Mucosa of descending colon (tissue), 3 donors: ENCODE results near the gene PSMD6. TPM values are rescaled to one million over a fixed set of nuclear protein-coding genes. Genes with fewer than 3 reads are reported as not detected.

ENCODE experiments used
- ATAC-seq: fragments of 200-7000 bp; cut with Tn5 transposase; one replicate; pipeline ENCODE4 v1.9.1; 2020; ENCODE audit warnings: mild to moderate bottlenecking, moderate library complexity
- DNase-seq, 3 donors: peaks; one replicate each; pipeline ENCODE4 v3.0.0-alpha.2; 2020
- H3K36me3 ChIP-seq: fragments of 200-600 bp; one replicate; pipeline ENCODE4 v1.8.0; 2021; ENCODE audit warnings: low read depth, mild to moderate bottlenecking
- H3K4me1 ChIP-seq: fragments of 200-600 bp; one replicate; pipeline ENCODE4 v1.8.0; 2021; ENCODE audit warnings: low read depth, mild to moderate bottlenecking
- H3K4me3 ChIP-seq: fragments of 200-600 bp; one replicate; pipeline ENCODE4 v1.8.0; 2021; ENCODE audit warnings: mild to moderate bottlenecking
- H3K9me3 ChIP-seq: fragments of 200-600 bp; one replicate; pipeline ENCODE4 v1.8.0; 2021; ENCODE audit warnings: mild to moderate bottlenecking
- CTCF ChIP-seq: fragments of 200-600 bp; IDR thresholded peaks from one replicate; pipeline ENCODE4 v1.8.0; 2022; ENCODE audit warnings: antibody characterized with exemption, mild to moderate bottlenecking
- intact Hi-C, 2 donors: fragments of 100-400 bp; cut with DNase I in 1 of 2; cut with micrococcal nuclease in 1 of 2; formaldehyde crosslinking; loops; one replicate each; pipeline versions ENCODE4 v1.11.0 to v1.11.1; 2022; cut with DNase I, micrococcal nuclease
- total RNA-seq, 3 donors: library from RNA; stranded (reverse); fragmentation: NEBNext Ultra II Directional in 2 of 3; extraction: Animal tissue kit (Norgen Biotek cat#: 25700) in 2 of 3; gene quantifications; one replicate each; pipeline versions ENCODE4 v1.2.1 to v1.2.4, GENCODE V29; 2021 to 2023
- donor health status: DM: no; HTN: no; CAD: no; lungs with moderate emphysema.
- donor health status: DM: no; HTN: no; CAD: no.
- donor health status: DM: no; HTN: yes; CAD: no.

Gene PSMD6
- total RNA-seq, 3 donors from 2014 or later = 39.1 to 61.8 (median 57.5) TPM

DNA sequence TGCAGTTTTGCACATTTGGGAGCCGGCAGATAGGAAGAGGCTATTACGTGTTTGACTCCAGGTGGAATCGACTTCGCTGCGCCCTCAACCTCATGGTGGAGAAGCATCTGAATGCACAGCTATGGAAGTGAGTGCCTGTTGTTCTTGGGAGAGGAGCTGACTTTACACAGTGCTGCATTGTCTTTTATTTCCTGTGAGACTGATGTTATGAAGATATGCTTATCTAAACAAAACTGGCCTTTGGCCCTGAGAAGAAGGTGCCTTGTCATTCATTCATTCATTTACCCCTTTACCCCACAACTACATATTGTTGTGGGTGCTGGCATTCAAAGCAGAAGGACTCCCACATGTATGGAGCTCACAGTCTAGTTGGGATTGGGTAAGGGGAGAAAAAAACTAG lies 32.6 kb downstream of the PSMD6 start:
- Histone ChIP-seq H3K9me3 (no peaks in the 10 kb centered on the region), H3K4me3 (no peak overlapping the region), H3K36me3 (peaks cover 3% of the 10 kb centered on the region), H3K4me1 (no peaks in the 10 kb centered on the region)
- no peak for TF ChIP-seq CTCF
- DNase-seq (no peak), ATAC-seq (no peak)
- intact Hi-C loops = no loop called here

GRCh38 chr3:63990204-63990603 lies 33.1 kb downstream of the PSMD6 start:
- Histone ChIP-seq H3K4me1 (no peaks in the 10 kb centered on the region), H3K36me3 (no peaks in the 10 kb centered on the region), H3K4me3 (no peak overlapping the region), H3K9me3 (no peaks in the 10 kb centered on the region)
- no peak for DNase-seq
- no peak for ATAC-seq
- intact Hi-C loops = no loop called here
- no peak for TF ChIP-seq CTCF

DNA sequence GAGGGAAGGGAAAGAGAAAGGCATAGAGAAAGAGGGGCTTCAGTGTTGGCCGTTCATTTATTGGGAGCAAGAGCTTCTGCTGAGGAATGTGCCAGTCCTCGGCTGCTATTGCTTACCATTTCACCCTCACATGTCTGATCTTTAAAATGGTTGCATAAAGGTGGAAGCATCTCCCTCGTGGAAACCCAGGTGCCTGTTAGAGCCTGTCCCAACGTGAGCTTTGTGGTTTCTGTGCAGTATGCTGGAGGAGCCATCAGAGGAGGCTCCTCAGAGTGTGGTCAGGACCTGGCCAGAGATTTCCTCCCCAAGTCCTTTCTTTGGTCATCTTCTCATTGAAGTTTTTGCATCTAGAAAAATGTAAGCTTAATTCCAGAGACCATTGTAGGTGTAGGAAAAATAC lies 34.4 kb downstream of the PSMD6 start:
- H3K9me3 ChIP-seq = no peaks in the 10 kb centered on the region
- TF ChIP-seq CTCF = no peak
- no peaks in the 10 kb centered on the region for H3K36me3 ChIP-seq
- H3K4me1 ChIP-seq = no peaks in the 10 kb centered on the region
- ATAC-seq = no peak
- no peak for DNase-seq
- intact Hi-C loops = no loop called here
- H3K4me3 ChIP-seq = no peak overlapping the region

DNA sequence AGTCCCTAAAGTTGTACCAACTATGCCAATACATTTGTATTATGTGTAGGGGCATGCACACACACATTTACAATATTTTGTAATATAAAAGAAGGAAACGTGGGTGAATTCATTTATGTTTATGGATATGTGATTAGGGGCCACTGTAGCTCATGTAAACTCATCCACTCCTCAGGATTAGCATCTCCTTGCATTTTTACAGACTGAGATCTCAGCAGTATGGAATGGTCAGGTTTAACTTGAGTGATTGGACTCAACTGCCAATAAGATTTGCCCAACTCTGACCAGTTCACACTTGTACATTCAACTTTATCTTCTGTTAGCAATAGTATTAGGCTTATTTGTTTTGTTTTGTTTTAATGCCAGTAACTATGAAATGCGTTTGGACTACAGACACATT lies 36.5 kb downstream of the PSMD6 start:
- intact Hi-C loops = no loop called here
- H3K36me3 ChIP-seq = no peaks in the 10 kb centered on the region
- no peaks in the 10 kb centered on the region for H3K4me1 ChIP-seq

GRCh38 chr3:63986146-63986545 lies 37.1 kb downstream of the PSMD6 start:
- Histone ChIP-seq H3K4me3 (no peak overlapping the region), H3K36me3 (no peaks in the 10 kb centered on the region), H3K9me3 (no peaks in the 10 kb centered on the region), H3K4me1 (no peaks in the 10 kb centered on the region)
- no peak for TF ChIP-seq CTCF
- ATAC-seq = no peak
- intact Hi-C loops = no loop called here
- no peak for DNase-seq

More for the DNA sequence above, 36.5 kb downstream of the PSMD6 start:
- DNase-seq (no peak), ATAC-seq (no peak)
- TF ChIP-seq CTCF = no peak
- Histone ChIP-seq H3K4me3 (no peak overlapping the region), H3K9me3 (no peaks in the 10 kb centered on the region)

DNA sequence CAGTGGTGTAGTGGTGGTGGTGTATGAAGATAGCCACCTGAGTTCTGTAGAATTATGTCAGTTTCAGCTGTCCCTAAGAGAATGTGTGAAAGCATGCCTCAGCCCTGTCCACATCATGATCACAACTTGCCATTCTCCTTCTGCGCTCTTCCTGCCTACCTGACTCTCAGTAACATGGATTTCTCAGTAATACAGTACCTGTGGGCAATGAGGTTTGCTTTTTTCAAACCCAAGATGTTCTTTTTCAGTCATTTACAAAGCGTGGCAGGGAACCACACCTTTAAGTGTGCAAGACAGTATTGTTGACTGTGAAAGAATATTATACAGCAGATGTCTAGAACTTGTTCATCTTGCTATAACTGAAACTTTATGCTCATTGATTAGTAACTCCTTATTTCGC lies 38.9 kb downstream of the PSMD6 start:
- ATAC-seq (no peak), DNase-seq (no peak)
- H3K4me1 ChIP-seq = no peaks in the 10 kb centered on the region
- intact Hi-C loops = no loop called here
- H3K9me3 ChIP-seq = no peaks in the 10 kb centered on the region
- no peak overlapping the region for H3K4me3 ChIP-seq
- no peaks in the 10 kb centered on the region for H3K36me3 ChIP-seq
- TF ChIP-seq CTCF = no peak
